ENCODE data around the gene CTSZ. TPM values are rescaled to one million over a fixed set of nuclear protein-coding genes. Genes with fewer than 3 reads are reported as not detected.
A peak's percentile ranks its signal among the peaks of the same experiment; 100 is the strongest.

Gene CTSZ
- total RNA-seq, 2 experiments from 2014 or later = 48.2 to 53.3 TPM

GRCh38 chr20:58998656-58999055, 8.4 kb downstream of the CTSZ start:
- H3K27ac Mint-ChIP-seq = no peak overlapping the region
- H3K27me3 Mint-ChIP-seq = no peaks in the 10 kb centered on the region
- H3K36me3 Mint-ChIP-seq (ENCODE audit: low read depth) = peaks cover 58% of the 10 kb centered on the region
- H3K4me3 Mint-ChIP-seq = no peak overlapping the region
- no peaks in the 10 kb centered on the region for H3K9me3 Mint-ChIP-seq
- CTCF ChIA-PET = no interaction called here
- peaks cover 16% of the 10 kb centered on the region for H3K4me1 Mint-ChIP-seq
- no peak for DNase-seq
- POLR2A ChIA-PET = no interaction called here

DNA sequence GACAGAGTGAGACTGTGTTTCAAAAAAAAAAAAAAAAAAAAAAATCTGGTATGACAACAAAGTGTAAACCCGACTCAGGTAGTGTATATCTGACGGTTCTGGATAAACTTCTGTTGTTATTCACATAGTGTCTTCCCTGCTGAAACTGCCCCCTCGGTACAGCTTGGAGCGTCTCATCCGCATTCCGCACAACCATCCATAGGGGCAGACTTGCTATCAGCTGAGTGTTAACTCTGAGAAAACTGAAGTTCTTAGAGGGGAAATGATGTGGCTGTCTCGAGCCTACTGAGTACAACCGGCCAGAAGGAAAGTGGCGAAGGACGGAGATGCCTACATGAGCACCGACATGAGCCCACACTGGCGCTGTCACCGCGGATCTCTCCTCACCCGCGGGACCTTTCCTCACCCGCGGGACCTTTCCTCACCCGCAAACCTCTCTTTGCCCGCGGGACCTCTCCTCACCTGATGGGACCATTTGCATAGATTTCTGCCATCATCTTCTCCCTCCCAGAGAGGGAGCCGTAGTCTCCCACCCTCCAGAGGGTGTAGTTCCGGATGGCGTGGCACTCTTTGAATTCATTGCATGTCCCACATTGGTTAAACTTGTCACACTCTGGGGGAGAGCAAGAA, 9.8 kb downstream of the CTSZ start:
- H3K4me1 Mint-ChIP-seq = peaks cover 6% of the 10 kb centered on the region
- no peak for DNase-seq
- H3K36me3 Mint-ChIP-seq (ENCODE audit: low read depth) = peaks cover 65% of the 10 kb centered on the region
- ChIA-PET POLR2A (no interaction called here), CTCF (interaction anchor here (0.7 to 0.9 kb wide), 3 partner anchors 20 to 434 kb away, joined by 3 to 4 read pairs (median 3); no protein-coding TSS in a partner anchor)
- H3K4me3 Mint-ChIP-seq = no peak overlapping the region
- no peaks in the 10 kb centered on the region for H3K27me3 Mint-ChIP-seq
- H3K27ac Mint-ChIP-seq = no peak overlapping the region
- no peaks in the 10 kb centered on the region for H3K9me3 Mint-ChIP-seq

- DNase-seq = no peak
- Mint-ChIP-seq H3K4me1 (peaks cover 4% of the 10 kb centered on the region), H3K36me3 (ENCODE audit: low read depth) (peaks cover 66% of the 10 kb centered on the region), H3K27me3 (no peaks in the 10 kb centered on the region), H3K27ac (no peak overlapping the region), H3K9me3 (no peaks in the 10 kb centered on the region), H3K4me3 (no peak overlapping the region)
- CTCF ChIA-PET = interaction anchor here (0.7 to 1.2 kb wide), 3 partner anchors 9 to 435 kb away, joined by 3 to 4 read pairs (median 3); no protein-coding TSS in a partner anchor
- POLR2A ChIA-PET = no interaction called here
Measured at GRCh38 chr20:58996226-58996611, 10.8 kb downstream of the CTSZ start.

DNA sequence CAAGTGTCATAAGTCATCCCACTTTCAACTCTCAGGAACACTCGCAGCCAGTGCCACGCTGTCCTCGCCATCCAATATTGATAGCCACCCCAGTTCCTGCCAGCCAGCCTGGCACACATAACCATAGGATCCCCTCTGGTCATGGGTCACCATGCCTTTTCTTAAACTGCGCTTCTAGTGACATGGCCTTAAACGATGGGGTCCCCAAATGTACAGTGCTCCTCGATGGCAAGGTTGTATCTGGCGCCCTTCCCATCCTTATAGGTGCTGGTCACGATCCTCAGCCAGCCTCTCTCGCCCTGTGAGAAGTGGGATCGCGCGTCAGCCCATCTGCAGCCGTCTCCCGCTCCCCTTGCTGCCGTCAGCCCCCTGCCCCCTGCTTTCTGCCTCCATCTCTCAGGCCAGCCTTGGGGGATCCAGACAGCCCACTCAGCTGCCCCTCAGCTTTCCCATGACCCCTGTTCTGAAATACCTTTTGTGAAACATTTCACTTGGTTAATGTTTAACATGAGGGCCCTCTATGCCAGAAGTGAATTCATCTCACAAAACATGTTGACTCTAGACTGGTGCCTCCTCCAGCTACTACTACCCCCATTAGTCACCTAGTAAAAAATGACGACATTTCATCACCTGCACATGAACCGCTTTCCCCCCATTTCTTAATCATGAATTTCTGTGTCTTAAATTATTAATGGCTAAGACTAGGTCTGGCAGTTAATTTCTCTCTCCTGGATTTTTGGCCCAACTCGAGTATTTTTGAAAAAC, 11.4 kb downstream of the CTSZ start:
- CTCF ChIA-PET = interaction anchor here (1.2 kb wide), 1 partner anchor 9 kb away, joined by 3 read pairs; no protein-coding TSS in a partner anchor
- H3K4me3 Mint-ChIP-seq = no peak overlapping the region
- POLR2A ChIA-PET = no interaction called here

DNA sequence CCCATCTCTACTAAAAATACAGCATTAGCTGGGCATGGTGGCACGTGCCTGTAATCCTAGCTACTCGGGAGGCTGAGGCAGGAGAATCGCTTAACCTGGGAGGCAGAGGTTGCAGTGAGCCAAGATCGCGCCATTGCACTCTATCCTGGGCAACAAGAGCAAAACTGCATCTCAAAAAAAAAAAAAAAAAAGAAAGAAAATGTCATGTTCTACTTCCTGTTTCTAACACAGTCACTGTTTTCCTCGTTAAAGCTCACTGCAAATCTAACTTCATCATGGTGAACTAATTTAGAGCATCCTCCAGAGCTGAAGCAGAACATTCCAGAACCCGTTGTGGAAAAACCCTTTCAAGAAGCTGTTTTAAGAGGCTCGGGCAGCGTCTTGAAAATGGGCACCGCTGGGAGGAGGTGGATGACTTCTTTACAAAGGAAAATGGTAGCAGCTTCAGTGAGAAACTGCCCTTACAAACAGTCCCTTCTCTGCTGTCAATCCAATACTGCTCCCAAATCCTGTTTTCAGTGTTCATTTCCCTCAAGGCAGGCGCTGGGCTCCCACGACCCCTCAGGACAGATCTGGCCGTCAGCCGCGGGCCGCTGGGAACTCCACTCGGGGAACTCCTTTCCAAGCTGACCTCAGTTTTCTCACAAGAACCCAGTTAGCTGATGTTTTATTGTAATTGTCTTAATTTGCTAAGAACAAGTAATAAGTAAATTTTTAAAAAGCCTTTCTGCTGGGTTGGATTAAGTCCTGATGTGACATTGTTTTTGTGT, 12.5 kb downstream of the CTSZ start:
- ChIA-PET CTCF (no interaction called here), POLR2A (no interaction called here)
- Mint-ChIP-seq H3K27me3 (no peaks in the 10 kb centered on the region), H3K4me3 (no peak overlapping the region), H3K36me3 (ENCODE audit: low read depth) (peaks cover 76% of the 10 kb centered on the region), H3K27ac (peak overlapping the region; percentile 69), H3K9me3 (no peaks in the 10 kb centered on the region), H3K4me1 (peaks cover 4% of the 10 kb centered on the region)
- no peak for DNase-seq

More for the DNA sequence above, 11.4 kb downstream of the CTSZ start:
- H3K27ac Mint-ChIP-seq = no peak overlapping the region
- no peaks in the 10 kb centered on the region for H3K9me3 Mint-ChIP-seq
- H3K36me3 Mint-ChIP-seq (ENCODE audit: low read depth) = peaks cover 72% of the 10 kb centered on the region
- peaks cover 4% of the 10 kb centered on the region for H3K4me1 Mint-ChIP-seq
- no peaks in the 10 kb centered on the region for H3K27me3 Mint-ChIP-seq
- no peak for DNase-seq

DNA sequence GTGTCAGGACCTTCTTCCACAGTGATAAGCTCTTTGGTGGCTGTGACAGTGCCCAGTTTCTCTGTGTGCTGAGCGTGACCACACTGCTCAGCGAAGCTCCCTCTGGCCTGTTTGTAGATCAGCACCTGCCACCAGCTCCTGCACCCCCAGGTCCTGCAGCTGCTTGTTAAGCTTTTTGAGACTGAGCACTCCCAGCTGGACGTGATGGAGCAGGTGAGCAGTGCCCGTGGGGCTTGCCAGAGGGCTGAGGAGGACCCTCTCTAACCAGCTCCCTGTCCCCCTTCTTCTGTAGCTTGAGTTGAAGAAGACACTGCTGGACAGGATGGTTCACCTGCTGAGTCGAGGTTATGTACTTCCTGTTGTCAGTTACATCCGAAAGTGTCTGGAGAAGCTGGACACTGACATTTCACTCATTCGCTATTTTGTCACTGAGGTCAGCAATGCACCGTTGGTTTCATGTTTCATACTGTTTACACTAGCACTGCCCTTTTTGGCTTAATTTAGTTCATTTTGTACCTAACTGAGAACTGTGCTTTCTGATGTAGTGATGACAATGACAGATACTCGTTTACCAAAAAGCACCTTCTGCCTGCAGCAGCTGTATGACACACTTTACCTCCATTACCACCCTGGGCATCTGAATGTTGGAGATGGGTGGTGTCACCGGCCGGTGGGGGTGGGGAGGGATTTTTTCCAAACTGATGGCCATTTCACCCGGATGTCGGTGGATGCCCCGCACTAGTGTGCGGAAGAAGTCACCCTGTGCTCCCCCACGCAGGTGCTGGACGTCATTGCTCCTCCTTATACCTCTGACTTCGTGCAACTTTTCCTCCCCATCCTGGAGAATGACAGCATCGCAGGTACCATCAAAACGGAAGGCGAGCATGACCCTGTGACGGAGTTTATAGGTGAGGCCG, 13.5 kb downstream of the CTSZ start:
- peaks cover 81% of the 10 kb centered on the region for H3K36me3 Mint-ChIP-seq (ENCODE audit: low read depth)
- POLR2A ChIA-PET = no interaction called here
- no peak for DNase-seq
- no peak overlapping the region for H3K4me3 Mint-ChIP-seq
- H3K4me1 Mint-ChIP-seq = peaks cover 4% of the 10 kb centered on the region
- no peaks in the 10 kb centered on the region for H3K9me3 Mint-ChIP-seq
- no peaks in the 10 kb centered on the region for H3K27me3 Mint-ChIP-seq
- CTCF ChIA-PET = interaction anchor here (1.3 kb wide), 1 partner anchor 9 kb away, joined by 3 read pairs; no protein-coding TSS in a partner anchor
- peak overlapping the region; percentile 54 for H3K27ac Mint-ChIP-seq

- Mint-ChIP-seq H3K36me3 (ENCODE audit: low read depth) (peaks cover 84% of the 10 kb centered on the region), H3K27ac (no peak overlapping the region), H3K4me3 (no peak overlapping the region), H3K27me3 (no peaks in the 10 kb centered on the region), H3K4me1 (peaks cover 4% of the 10 kb centered on the region), H3K9me3 (no peaks in the 10 kb centered on the region)
- DNase-seq = no peak
- ChIA-PET POLR2A (no interaction called here), CTCF (interaction anchor here (1.3 kb wide), 1 partner anchor 9 kb away, joined by 3 read pairs; no protein-coding TSS in a partner anchor)
Measured at GRCh38 chr20:58992911-58993310, 14.1 kb downstream of the CTSZ start.

GRCh38 chr20:58991715-58992114, 15.3 kb downstream of the CTSZ start:
- Mint-ChIP-seq H3K9me3 (no peaks in the 10 kb centered on the region), H3K27me3 (no peaks in the 10 kb centered on the region), H3K27ac (no peak overlapping the region), H3K36me3 (ENCODE audit: low read depth) (peaks cover 87% of the 10 kb centered on the region), H3K4me3 (no peak overlapping the region), H3K4me1 (peaks cover 6% of the 10 kb centered on the region)
- DNase-seq = no peak
- ChIA-PET POLR2A (no interaction called here), CTCF (no interaction called here)

- H3K27me3 Mint-ChIP-seq = no peaks in the 10 kb centered on the region
- ChIA-PET POLR2A (no interaction called here), CTCF (interaction anchor here (0.6 kb wide), 1 partner anchor 12 kb away, joined by 4 read pairs; no protein-coding TSS in a partner anchor)
Measured at GRCh38 chr20:58990651-58991445, 16.2 kb downstream of the CTSZ start.

GRCh38 chr20:58989196-58989595, 17.9 kb downstream of the CTSZ start:
- Mint-ChIP-seq H3K36me3 (ENCODE audit: low read depth) (peaks cover 73% of the 10 kb centered on the region), H3K4me1 (peaks cover 16% of the 10 kb centered on the region), H3K4me3 (no peak overlapping the region), H3K27me3 (no peaks in the 10 kb centered on the region), H3K9me3 (no peaks in the 10 kb centered on the region), H3K27ac (no peak overlapping the region)
- DNase-seq = no peak
- ChIA-PET CTCF (no interaction called here), POLR2A (no interaction called here)

More at GRCh38 chr20:58990651-58991445, 16.2 kb downstream of the CTSZ start:
- peaks cover 9% of the 10 kb centered on the region for H3K4me1 Mint-ChIP-seq
- H3K36me3 Mint-ChIP-seq (ENCODE audit: low read depth) = peaks cover 83% of the 10 kb centered on the region
- H3K27ac Mint-ChIP-seq = no peak overlapping the region
- H3K9me3 Mint-ChIP-seq = no peaks in the 10 kb centered on the region
- no peak for DNase-seq
- H3K4me3 Mint-ChIP-seq = no peak overlapping the region

GRCh38 chr20:58988565-58988882, 18.5 kb downstream of the CTSZ start:
- Mint-ChIP-seq H3K27me3 (no peaks in the 10 kb centered on the region), H3K9me3 (no peaks in the 10 kb centered on the region), H3K4me3 (no peak overlapping the region), H3K4me1 (peaks cover 23% of the 10 kb centered on the region), H3K27ac (no peak overlapping the region), H3K36me3 (ENCODE audit: low read depth) (peaks cover 72% of the 10 kb centered on the region)
- CTCF ChIA-PET = interaction anchor here (0.6 kb wide), 1 partner anchor 13 kb away, joined by 3 read pairs; no protein-coding TSS in a partner anchor
- POLR2A ChIA-PET = no interaction called here
- DNase-seq = no peak
